Epithelial cell of proximal tubule (primary cell): ENCODE measurements around the gene NXPE4. TPM values are rescaled to one million over a fixed set of nuclear protein-coding genes. Genes with fewer than 3 reads are reported as not detected.

Source experiments
- DNase-seq: peaks from one replicate; pipeline ENCODE4 v3.0.0-alpha.2; 2011; ENCODE audit warnings: low read depth
- H3K4me3 ChIP-seq: 2 replicates; pipeline ENCODE4 v1.5.1; 2011; ENCODE audit warnings: low read depth, mild to moderate bottlenecking, low read length
- CTCF ChIP-seq: conservative IDR thresholded peaks from 2 replicates; pipeline ENCODE4 v1.5.1; 2012; ENCODE audit warnings: low read depth, mild to moderate bottlenecking, low read length
- total RNA-seq: library from RNA; depleted of rRNA; stranded (reverse); fragments of >200 nt; gene quantifications from 2 replicates; pipeline ENCODE4 v1.2.3, GENCODE V29; 2015

The NXPE4 gene
- total RNA-seq, 1 donor from 2014 or later = not detected

- TF ChIP-seq CTCF = no peak
- no peak for DNase-seq
- no peak overlapping the region for H3K4me3 ChIP-seq
These were observed 41.9 kb downstream of the NXPE4 start for GRCh38 chr11:114553642-114554041.

- H3K4me3 ChIP-seq = no peak overlapping the region
- no peak for DNase-seq
- no peak for TF ChIP-seq CTCF
These were observed 44.5 kb downstream of the NXPE4 start for GRCh38 chr11:114551060-114551459.

- TF ChIP-seq CTCF = no peak
- no peak overlapping the region for H3K4me3 ChIP-seq
- no peak for DNase-seq
These were observed 69.9 kb downstream of the NXPE4 start for GRCh38 chr11:114525682-114526081.

GRCh38 chr11:114524122-114524521 is 71.5 kb downstream of the NXPE4 start:
- TF ChIP-seq CTCF = no peak
- H3K4me3 ChIP-seq = no peak overlapping the region
- DNase-seq = no peak

- TF ChIP-seq CTCF = no peak
- no peak overlapping the region for H3K4me3 ChIP-seq
- DNase-seq = no peak
These were observed 72.8 kb downstream of the NXPE4 start for GRCh38 chr11:114522818-114523217.

Other genes with a start within 250 kb of the NXPE4 start
- 1.5 and 3.0 TPM in 2 replicates for gene C11orf71, start 195.3 kb downstream of the NXPE4 start, total RNA-seq
- 15.2 and 26.9 TPM in 2 replicates for gene RBM7, start 195.1 kb downstream of the NXPE4 start, total RNA-seq
- 197 and 206 TPM in 2 replicates for gene REXO2, start 156.3 kb downstream of the NXPE4 start, total RNA-seq
- not detected in 2 replicates for gene NXPE1, start 35.9 kb downstream of the NXPE4 start, total RNA-seq
- gene NXPE2, start 82.7 kb upstream of the NXPE4 start, total RNA-seq = not detected in 2 replicates